ENCODE data around the gene MEAK7. TPM values are rescaled to one million over a fixed set of nuclear protein-coding genes. Genes with fewer than 3 reads are reported as not detected.

MEAK7 gene
- total RNA-seq, 2 donors from 2014 or later, result 6.7 to 11.2 TPM

GRCh38 chr16:84471316-84471715, 33.1 kb downstream of the MEAK7 start:
- Histone ChIP-seq H3K9me3 (peaks cover 0 to 5% (median 0%) of the 10 kb centered on the region in 3 donors), H3K27me3 (no peaks in the 10 kb centered on the region), H3K36me3 (replicated peaks in 1 of 2; ENCODE audit: insufficient read depth in 1 of 2, low read depth in 2 of 2) (no peaks in the 10 kb centered on the region), H3K4me1 (no peaks in the 10 kb centered on the region), H3K27ac (no peak overlapping the region), H3K4me3 (no peak overlapping the region)
- intact Hi-C loops (cut with DNase I), result no loop called here
- no peak for DNase-seq
- no peak for ATAC-seq
- WGBS, 2 donors, result 87 to 88% methylated on average over 5 to 6 of the region's 7 CpGs
- TF ChIP-seq CTCF (IDR thresholded peaks at IDR 0.05) (no peak), POLR2A (IDR thresholded peaks at IDR 0.05) (no peak)

- no peak for DNase-seq
- intact Hi-C loops (cut with DNase I), result no loop called here
- no peaks in the 10 kb centered on the region for H3K4me1 ChIP-seq
- H3K36me3 ChIP-seq (replicated peaks in 1 of 2; ENCODE audit: insufficient read depth in 1 of 2, low read depth in 2 of 2), result no peaks in the 10 kb centered on the region
- H3K27ac ChIP-seq, result no peak overlapping the region
- no peak for ATAC-seq
- no peak overlapping the region for H3K4me3 ChIP-seq
- TF ChIP-seq POLR2A (IDR thresholded peaks at IDR 0.05) (no peak), CTCF (IDR thresholded peaks at IDR 0.05) (no peak)
- H3K27me3 ChIP-seq, result no peaks in the 10 kb centered on the region
- peaks cover 0 to 5% (median 0%) of the 10 kb centered on the region in 3 donors for H3K9me3 ChIP-seq
Measured at GRCh38 chr16:84467709-84468108, 36.8 kb downstream of the MEAK7 start.

GRCh38 chr16:84467256-84467655, 37.2 kb downstream of the MEAK7 start:
- Histone ChIP-seq H3K4me3 (no peak overlapping the region), H3K4me1 (no peaks in the 10 kb centered on the region), H3K9me3 (peaks cover 0 to 5% (median 0%) of the 10 kb centered on the region in 3 donors), H3K27ac (no peak overlapping the region), H3K36me3 (replicated peaks in 1 of 2; ENCODE audit: insufficient read depth in 1 of 2, low read depth in 2 of 2) (no peaks in the 10 kb centered on the region), H3K27me3 (no peaks in the 10 kb centered on the region)
- DNase-seq, result no peak
- intact Hi-C loops (cut with DNase I), result no loop called here
- 75 to 93% methylated on average over 1 of the region's 1 CpG for WGBS, 2 donors
- no peak for ATAC-seq
- TF ChIP-seq CTCF (IDR thresholded peaks at IDR 0.05) (no peak), POLR2A (IDR thresholded peaks at IDR 0.05) (no peak)

- no peak overlapping the region for H3K27ac ChIP-seq
- no peaks in the 10 kb centered on the region for H3K36me3 ChIP-seq (replicated peaks in 1 of 2; ENCODE audit: insufficient read depth in 1 of 2, low read depth in 2 of 2)
- no peaks in the 10 kb centered on the region for H3K27me3 ChIP-seq
- intact Hi-C loops (cut with DNase I), result no loop called here
- peaks cover 0 to 5% (median 0%) of the 10 kb centered on the region in 3 donors for H3K9me3 ChIP-seq
- WGBS, 2 donors, result 61 to 64% methylated on average over 4 of the region's 4 CpGs
- no peak overlapping the region for H3K4me3 ChIP-seq
- ATAC-seq, result no peak
- H3K4me1 ChIP-seq, result no peaks in the 10 kb centered on the region
- TF ChIP-seq CTCF (IDR thresholded peaks at IDR 0.05) (no peak), POLR2A (IDR thresholded peaks at IDR 0.05) (no peak)
- DNase-seq, result no peak
Measured at GRCh38 chr16:84466692-84467091, 37.8 kb downstream of the MEAK7 start.

- 51 to 62% methylated on average over 6 of the region's 6 CpGs for WGBS, 2 donors
- Histone ChIP-seq H3K4me1 (no peaks in the 10 kb centered on the region), H3K27me3 (no peaks in the 10 kb centered on the region), H3K9me3 (peaks cover 0 to 5% (median 0%) of the 10 kb centered on the region in 3 donors), H3K36me3 (replicated peaks in 1 of 2; ENCODE audit: insufficient read depth in 1 of 2, low read depth in 2 of 2) (no peaks in the 10 kb centered on the region), H3K27ac (no peak overlapping the region), H3K4me3 (no peak overlapping the region)
- intact Hi-C loops (cut with DNase I), result no loop called here
- peak in 1 of 4 donors; percentile 5 for DNase-seq
- TF ChIP-seq CTCF (IDR thresholded peaks at IDR 0.05), result no peak
- TF ChIP-seq POLR2A (IDR thresholded peaks at IDR 0.05), result no peak
- no peak for ATAC-seq
Measured at GRCh38 chr16:84465154-84465553, 39.3 kb downstream of the MEAK7 start.

Measured in body of pancreas (tissue), 4 donors.